Ovary (tissue), 3 donors: Measurements from ENCODE around the gene CYB561A3.

Experiments
- POLR2A ChIP-seq: fragments of 450-650 bp; IDR thresholded peaks from one replicate; pipeline ENCODE4 v1.6.1; 2017; ENCODE audit warnings: antibody characterized with exemption, mild to moderate bottlenecking, moderate library complexity
- TF ChIP-seq, protein P1 (sequence below), 3 donors: fragments of 450-650 bp in 2 of 3; fragments of 200-600 bp in 1 of 3; IDR thresholded peaks; one replicate each; pipeline versions ENCODE4 v1.5.1 to v1.8.0; 2016 to 2022; ENCODE audit warnings: antibody characterized with exemption in 3 of 3, mild to moderate bottlenecking in 1 of 3
- donor health status: DM: no; HTN: no; CAD: no.

DNA sequence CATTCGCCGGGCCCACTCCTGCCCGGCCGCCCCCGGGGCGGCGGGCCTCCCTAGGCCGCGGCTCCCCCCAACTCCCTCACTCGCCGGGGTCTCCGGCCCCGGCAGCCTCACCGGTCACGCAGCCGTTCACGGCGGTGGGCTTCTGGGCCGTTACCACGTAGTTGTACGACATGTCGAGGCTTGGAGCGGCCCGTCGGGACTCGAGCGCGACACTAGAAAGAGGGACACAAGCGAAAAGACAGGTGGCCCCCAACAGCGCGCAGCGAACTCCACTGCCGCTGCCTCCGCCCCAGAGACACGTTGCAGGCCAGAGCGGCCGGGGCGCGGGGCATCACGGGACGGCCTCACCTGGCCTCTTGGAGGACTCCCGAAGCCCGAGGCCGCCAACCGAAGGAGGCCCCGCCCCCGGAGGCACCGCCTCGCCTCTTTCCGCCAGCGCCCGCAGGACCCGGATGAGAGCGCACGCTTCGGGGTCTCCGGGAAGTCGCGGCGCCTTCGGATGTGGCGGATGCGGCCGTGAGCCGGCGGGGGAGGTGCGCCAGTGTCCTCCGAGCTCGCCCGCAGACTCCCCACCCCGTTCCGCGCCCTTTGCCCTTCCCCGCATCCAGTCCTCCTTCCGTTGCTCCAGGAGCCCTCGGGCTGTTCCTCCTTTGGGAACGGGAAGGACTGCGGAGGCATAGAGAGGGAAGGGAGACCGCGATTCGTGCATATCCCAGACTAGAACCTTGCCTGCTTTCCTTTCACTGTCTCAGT, 28.7 kb downstream of the CYB561A3 start, which contains the start of the genes DDB1 and TKFC:
- TF ChIP-seq, protein P1, sequence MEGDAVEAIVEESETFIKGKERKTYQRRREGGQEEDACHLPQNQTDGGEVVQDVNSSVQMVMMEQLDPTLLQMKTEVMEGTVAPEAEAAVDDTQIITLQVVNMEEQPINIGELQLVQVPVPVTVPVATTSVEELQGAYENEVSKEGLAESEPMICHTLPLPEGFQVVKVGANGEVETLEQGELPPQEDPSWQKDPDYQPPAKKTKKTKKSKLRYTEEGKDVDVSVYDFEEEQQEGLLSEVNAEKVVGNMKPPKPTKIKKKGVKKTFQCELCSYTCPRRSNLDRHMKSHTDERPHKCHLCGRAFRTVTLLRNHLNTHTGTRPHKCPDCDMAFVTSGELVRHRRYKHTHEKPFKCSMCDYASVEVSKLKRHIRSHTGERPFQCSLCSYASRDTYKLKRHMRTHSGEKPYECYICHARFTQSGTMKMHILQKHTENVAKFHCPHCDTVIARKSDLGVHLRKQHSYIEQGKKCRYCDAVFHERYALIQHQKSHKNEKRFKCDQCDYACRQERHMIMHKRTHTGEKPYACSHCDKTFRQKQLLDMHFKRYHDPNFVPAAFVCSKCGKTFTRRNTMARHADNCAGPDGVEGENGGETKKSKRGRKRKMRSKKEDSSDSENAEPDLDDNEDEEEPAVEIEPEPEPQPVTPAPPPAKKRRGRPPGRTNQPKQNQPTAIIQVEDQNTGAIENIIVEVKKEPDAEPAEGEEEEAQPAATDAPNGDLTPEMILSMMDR (IDR thresholded peaks at IDR 0.05), result peak in 1 of 3 donors; percentile 27
- TF ChIP-seq POLR2A, result peak; percentile 93
